Measurements from ENCODE around the gene ZNF443. TPM values are rescaled to one million over a fixed set of nuclear protein-coding genes. Genes with fewer than 3 reads are reported as not detected.
"Not testable (repeated sequence)": the region's sequence is repeated elsewhere in the genome, so short reads cannot be mapped to it uniquely, and the experiment has no call there.

The ZNF443 gene
- total RNA-seq = 7.5 TPM

DNA sequence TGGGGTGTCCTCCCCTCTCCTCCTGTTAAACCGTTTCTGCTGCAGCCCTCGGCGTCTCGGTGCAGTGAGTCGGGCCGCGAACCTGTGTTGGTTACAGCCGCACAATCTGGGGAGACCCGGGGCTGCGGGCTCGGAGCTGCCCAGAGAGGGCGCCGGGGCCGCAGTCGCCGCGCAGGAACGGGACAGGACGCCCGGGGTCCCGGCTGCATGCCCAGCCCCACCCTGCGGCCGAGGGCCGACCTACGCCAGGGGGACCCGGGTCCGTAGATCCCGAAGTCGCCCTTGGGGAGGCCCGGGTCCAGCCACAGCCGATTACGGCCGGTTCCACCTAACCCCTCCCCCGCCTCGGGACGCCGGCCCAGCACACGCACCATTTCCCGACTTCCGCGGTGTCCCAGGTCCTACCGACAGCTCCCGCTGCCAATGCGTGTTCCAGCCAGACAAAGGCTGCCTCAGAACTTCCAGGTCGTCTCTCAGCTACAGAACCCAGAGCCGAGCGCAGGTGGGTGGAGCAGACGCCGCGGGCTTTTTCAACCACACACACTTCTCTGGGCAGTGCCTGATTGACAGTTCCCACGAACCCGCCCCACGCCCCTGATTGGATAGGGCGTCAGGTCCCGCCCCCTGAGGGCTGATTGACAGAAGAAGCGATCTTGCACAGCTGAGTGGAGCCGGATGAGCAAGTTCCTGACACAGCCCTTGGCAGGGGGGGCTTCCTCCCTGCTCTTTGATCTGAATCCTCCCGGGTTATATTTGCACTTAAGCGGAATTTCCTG lies at the start of gene ZNF443:
Gene ZNF443, minus strand, starts transcription at position 481 of the 776 bp plus-strand sequence. Its CDS starts 107 bp downstream, at position 374.
- peak; percentile 97 for DNase-seq

DNA sequence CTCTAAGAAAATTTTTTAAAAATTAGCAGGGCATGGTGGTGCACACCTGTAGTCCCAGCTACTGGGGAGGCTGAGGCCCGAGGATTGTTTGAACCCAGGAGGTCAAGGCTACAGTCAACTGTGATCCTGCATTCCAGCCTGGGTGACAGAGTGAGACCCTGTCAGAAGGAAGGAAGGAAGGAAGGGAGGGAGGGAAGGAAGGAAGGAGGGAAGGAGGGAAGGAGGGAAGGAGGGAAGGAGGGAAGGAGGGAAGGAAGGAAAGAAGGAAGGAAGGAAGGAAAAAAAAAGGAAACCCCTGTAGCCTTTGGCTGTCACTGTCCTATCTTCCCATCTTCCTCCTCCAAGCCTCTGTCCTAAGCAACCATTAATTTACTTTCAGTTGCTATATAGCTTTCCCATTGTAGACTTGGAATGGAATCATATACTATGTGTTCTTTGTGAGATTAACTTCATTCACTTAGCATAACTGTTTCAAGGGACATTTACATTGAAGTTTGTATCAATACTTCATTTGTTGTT lies 45.5 kb upstream of the ZNF443 start:
- not testable (repeated sequence) for DNase-seq

DNA sequence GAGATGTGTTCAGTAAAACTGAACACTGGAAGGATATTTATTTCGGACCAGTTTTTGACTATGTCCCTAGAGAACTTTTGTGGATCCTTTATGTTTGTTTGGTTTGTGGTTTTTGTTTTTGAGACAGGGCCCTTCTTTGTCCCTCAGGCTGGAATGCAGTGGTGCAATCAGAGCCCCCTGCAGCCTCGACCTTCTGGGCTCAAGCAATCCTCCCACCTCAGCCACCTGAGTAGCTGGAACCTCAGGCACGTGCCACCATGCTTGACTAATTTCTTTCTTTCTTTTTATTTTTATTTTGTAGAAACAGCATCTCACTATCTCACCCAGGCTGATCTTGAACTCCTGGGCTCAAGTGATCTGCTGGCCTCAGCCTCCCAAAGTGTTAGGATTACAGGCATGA lies 44.8 kb upstream of the ZNF443 start:
- no peak for DNase-seq

DNA sequence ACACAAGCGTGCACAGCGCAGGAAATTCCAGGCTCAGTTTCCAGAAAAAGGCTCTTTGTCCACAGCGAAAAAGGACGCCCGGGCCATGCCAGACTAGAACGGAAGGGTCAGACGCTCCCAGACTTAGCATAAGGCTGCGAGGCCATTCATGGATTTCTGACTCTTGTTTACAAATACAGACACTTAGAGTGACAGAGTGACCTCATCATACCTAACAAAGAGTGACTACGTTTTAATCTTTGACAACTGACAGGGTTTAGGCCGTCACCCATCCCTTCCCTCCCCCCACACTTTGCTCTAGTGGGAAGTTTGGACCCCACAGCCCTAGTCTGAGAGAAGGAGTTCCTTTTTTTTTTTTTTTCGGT lies 44.2 kb upstream of the ZNF443 start:
- peak; percentile 73 for DNase-seq

DNA sequence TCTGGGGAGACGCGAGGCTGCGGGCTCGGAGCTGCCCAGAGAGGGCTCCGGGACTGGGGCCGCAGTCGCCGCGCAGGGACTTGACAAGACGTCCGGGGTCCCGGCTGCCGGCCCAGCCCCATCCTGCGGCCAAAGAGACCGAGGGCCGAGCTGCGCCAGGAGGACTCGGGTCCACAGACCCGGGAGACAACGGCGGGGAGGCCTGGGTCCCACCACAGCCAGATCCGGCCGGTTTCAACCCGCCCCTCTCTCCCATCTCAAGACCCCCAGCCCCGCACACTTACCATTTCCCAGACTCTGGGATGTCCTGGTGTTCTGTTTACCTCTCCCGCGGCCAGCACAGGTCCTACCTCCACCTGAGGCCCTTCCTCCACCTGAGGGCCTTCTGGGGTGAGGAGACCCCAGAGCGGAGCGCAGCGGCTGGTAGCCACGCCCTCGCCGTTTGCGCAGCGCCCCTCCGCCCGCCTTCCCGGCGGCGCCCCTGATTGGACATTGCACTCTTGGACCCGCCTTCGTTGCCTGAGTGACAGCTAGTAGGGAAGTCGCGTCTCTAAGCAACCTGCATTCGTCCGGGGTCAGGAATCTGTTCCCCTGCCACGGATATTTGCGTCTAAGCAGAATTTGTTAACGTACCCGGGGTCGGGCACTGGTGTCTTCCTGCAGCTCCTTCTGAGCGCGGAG lies 43.7 kb upstream of the ZNF443 start, which contains the start of gene ZNF709:
Gene ZNF709, minus strand, starts transcription at position 446 of the 681 bp plus-strand sequence. Its CDS starts 159 bp downstream, at position 287.
- peak; percentile 86 for DNase-seq

DNA sequence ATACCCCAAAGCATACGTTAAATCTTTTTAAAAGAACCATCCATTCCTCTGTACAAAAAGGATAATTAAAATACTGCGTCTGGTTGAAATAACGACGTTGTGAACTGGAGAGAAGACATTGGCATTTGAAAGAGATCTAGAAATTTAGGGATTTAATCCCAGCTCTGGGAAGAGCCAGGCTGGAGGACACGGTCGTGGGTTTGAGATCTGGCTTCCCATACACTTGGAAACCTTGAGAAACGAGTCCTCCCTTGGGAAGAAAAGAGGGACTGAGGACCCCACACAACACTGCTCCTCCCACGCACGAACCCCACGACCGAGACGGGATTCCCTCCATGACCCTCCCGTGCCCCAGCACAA lies 43.2 kb upstream of the ZNF443 start:
- no peak for DNase-seq

DNA sequence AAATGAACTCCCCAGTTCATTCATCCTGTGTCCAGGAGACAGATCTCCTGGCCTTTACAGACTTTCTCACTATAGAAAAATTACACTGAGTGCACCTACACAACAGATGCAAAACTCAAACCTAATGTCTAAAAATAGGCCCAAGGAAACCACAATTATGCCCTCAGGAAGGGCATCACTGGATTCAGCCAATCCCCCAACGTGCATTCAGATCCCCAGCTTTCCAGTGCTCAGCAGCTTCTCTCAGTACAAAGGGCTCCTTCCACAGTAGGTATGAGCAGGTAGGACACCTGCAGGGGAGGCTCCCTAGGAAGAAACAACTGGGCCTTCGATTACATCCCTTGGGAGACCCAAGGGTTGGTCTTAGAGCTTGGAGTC lies 41.7 kb upstream of the ZNF443 start:
- DNase-seq = no peak

DNA sequence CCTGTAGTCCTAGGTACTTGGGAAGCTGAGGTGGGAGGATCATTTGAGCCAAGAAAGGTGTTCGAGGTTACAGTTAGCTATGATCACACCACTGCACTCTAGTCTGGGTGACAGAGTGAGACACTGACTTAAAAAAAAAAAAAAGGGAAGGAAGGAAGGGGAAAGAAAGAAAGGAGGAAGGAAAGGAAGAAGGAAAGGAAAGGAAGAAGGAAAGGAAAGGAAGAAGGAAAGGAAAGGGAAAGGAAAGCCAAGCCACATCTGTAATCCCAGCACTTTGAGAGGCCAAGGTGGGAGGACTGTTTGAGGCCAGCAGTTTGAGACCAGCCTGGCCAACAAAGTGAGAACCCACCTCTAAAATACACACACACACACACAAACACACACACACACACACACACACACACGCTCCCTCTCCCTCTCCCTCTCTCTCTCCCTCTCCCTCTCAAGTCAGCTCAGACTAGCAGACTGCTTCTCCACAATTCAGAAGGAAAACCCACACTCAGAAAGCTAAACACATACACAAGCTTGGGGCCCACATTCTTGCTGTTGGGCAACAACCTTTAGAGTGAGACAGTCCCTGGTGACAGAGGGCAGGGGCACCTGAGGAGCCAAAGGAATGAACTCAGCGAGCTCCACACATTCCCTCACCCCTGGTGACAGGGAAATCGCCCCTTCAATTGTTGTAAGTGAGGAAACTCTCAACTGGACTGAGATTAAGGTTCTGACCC lies 41.1 kb upstream of the ZNF443 start:
- no peak for DNase-seq

DNA sequence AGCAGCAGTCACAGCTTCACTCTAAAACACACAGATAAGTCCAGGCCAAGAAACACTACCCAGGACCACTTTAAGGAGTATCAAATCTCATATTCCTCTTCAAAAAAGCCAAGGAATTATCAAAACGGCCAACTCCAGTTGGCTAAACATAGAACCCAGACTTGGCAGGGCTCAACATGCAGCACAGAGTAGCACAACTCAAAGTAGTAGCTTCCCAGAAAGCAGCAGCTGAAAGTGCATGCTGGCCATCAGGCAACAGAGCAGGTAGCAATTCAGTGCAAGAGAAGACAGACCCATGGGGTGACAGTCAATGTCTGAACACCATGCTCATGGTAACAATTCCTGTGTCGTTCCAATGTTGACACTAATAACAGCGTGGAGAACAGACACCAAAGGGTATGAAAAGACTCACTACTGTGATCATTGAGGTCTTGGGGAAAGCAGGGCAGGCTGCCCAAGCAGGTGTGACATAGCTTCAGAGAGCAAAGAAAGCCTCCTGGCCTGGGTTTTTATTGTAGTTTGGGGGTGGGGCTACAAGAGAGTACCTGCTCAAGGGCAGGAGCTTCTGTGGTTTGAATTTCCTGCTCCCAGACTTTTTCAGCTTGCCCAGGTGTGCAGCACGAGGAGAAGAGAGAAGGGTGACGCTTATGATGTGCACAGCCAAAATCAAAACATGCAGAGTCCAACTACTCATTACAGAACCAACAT lies 37.6 kb upstream of the ZNF443 start:
- no peak for DNase-seq

DNA sequence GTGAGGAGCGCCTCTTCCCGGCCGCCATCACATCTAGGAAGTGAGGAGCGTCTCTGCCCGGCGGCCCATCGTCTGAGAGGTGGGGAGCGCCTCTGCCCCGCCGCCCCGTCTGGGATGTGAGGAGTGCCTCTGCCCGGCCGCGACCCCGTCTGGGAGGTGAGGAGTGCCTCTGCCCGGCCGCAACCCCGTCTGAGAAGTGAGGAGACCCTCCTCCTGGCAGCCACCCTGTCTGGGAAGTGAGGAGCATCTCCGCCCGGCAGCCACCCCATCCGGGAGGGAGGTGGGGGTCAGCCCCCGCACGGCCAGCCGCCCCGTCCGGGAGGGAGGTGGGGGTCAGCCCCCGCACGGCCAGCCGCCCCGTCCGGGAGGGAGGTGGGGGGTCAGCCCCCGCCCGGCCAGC lies 26.8 kb upstream of the ZNF443 start:
- not testable (repeated sequence) for DNase-seq

DNA sequence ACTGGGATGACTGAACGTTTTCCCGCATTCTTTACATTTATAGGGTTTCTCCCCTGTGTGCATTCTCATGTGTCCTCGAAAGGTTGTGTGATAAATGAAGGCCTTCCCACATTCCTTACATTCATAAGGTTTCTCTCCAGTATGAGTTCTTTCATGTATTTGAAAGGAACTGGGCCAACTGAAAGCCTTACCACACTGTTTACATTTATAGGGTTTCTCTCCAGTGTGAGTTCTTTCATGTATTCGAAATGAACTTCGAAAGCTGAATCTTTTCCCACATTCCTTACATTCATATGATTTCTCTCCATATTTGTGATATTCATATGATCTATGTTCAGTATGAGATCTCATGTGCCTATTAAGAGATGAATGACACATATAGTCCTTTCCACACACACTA lies 24.4 kb upstream of the ZNF443 start:
- no peak for DNase-seq

DNA sequence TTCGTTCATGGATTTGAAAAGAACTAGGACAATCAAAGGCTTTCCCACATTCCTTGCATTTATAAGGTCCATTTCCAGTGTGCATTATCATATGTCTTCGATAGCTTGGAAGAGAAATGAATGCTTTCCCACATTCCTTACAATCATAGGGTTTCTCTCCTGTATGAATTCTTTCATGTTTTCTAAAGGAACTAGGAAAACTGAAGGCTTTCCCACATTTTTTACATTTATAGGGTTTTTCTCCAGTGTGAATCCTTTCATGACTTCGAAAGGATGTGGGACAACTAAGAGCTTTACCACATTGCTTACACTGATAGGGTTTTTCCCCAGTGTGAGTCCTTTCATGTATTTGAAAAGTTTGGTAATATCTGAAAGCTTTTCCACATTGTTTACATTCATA lies 23.9 kb upstream of the ZNF443 start:
- DNase-seq = no peak

DNA sequence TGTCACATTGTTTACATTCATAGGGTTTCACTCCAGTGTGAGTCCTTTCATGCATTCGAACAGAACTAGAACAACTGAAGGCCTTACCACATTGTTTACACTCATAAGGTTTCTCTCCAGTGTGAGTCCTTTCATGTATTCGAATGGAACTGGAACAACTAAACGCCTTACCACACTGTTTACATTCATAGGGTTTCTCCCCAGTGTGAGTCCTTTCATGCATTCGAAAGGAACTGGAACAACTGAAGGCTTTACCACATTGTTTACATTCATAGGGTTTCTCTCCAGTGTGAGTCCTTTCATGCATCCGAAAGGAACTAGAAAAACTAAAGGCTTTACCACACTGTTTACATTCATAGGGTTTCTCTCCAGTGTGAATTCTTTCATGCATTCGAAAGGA lies 23.3 kb upstream of the ZNF443 start:
- not testable (repeated sequence) for DNase-seq

DNA sequence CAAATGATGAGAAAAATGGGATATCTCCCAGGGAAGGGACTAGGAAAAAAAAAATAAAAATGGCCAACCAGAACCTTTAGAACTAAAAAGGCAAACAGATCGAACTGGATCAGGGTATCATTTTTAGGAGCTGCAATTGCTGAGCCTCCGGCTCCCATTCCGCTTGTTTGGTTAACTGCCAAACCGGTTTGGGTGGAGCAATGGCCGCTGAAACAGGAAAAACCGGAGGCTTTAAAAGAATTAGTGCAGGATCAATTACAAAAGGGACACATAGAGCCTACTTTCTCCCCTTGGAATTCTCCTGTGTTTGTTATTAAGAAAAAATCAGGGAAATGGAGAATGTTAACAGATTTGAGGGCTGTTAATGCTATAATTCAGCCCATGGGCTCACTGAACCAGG lies 12.7 kb upstream of the ZNF443 start:
- DNase-seq = no peak

DNA sequence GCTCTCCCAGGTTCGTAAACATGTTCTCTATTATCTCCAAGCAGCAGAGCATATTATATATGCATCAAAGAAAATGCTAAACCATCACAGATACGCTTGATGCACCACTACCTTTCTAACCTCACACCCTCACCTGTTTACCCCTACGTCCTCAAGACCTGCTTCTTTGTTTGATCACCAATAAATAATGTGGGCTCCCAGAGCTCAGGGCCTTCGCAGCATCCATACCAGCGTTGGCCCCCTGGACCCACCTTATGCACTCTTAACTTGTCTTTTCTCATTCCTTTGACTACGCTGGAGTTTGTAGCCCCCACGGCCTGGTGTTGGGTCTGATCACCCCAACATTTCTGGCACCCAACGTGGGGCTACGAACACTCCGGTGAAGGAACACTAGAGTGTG lies 10.0 kb upstream of the ZNF443 start:
- DNase-seq = no peak

DNA sequence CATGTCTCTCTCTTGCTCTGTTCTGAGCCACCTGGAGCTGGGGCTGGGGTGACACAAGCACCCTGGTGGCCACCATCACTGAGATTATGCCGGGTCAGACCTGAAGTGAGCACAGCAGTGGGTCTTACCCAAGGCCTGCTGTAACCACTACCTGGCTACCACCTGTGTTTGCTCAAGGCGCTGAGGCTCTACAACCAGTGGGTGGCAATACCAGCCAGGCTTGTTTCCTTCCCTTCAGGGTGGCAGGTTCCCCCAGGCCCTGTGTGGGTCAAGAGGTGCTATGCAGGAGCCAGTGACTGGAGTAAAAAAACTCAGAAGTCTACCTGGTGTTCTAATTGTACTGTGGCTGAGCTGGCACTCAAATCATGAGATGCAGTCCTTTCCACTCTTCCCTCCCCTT lies 8.0 kb upstream of the ZNF443 start:
- no peak for DNase-seq

DNA sequence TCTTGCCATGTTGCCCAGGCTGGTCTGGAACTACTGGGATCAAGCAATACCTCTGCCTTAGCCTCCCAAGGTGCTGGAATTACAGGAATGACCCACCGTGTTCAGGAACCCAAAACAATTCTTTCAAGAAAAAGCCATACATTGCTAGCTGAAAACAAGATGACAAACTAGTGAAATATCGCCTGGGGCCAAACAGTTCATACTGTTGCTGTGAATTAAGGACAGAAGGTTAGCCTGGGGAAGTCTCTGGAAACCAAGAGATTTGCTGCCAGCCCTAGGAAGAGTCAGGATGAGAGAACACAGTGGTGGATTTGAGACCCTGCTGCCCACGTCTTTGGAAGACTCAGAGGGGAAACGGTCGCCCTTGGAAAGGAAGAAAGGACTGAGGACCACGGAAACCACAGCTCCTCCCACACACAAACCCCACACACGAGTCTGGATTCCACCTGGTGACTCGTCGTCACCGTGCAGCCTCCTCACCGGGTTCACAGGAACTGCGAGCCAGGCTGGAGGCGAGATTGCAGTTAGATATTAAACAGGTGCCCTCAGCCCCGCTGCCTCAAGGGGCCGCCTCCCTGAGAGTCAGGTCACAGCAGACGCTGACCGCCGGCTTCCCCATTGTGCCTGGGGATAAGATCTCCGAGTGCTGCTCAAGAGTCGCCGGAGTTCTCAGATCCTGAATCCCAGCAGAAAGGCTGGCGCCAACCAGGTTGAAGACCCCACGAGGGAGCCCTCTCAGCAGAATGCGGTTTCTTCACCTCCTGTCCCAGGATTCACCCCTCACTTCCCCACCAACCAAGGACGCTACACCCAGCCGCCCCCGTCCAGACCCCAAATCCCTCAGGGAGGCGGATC lies 908 bp downstream of the ZNF443 start:
- not testable (repeated sequence) for DNase-seq

DNA sequence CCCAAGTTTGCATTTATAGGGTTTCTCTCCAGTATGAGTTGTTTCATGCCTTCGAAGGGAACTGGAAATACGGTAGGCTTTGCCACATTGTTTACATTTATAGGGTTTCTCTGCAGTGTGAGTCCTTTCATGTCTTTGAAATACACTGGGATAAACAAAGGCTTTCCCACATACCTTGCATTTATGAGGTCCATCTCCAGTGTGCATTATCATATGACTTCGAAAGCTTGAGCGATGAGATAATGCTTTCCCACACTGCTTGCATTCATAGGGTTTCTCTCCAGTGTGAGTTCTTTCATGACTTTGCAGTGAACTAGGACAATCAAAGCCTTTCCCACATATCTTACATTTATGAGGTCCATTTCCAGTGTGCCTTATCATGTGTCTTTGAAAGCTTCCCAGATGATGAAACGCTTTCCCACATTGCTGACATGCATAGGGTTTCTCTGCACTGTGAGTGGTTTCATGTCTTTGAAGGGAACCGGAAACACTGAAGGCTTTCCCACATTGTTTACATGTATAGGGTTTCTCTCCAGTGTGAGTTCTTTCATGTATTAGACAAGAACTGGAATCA lies 10.0 kb downstream of the ZNF443 start:
- not testable (repeated sequence) for DNase-seq

DNA sequence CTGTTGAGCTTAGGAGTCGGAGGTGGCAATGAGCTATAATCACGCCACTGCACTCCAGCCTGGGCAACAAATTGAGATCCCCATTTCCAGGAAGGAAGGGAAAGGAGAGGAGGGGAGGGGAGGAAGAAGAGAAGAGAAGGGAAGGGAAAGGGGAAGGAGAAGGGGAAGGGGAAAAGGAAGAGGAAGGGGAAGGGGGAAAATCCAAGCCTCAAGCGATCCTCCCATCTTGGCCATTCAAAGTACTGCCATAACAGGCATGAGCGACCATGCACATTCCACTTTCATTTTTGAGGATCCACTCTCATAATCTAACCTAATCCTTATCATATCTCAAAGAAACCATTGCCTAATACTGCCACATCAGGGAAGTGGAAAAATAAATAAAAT lies 14.9 kb downstream of the ZNF443 start:
- no peak for DNase-seq

DNA sequence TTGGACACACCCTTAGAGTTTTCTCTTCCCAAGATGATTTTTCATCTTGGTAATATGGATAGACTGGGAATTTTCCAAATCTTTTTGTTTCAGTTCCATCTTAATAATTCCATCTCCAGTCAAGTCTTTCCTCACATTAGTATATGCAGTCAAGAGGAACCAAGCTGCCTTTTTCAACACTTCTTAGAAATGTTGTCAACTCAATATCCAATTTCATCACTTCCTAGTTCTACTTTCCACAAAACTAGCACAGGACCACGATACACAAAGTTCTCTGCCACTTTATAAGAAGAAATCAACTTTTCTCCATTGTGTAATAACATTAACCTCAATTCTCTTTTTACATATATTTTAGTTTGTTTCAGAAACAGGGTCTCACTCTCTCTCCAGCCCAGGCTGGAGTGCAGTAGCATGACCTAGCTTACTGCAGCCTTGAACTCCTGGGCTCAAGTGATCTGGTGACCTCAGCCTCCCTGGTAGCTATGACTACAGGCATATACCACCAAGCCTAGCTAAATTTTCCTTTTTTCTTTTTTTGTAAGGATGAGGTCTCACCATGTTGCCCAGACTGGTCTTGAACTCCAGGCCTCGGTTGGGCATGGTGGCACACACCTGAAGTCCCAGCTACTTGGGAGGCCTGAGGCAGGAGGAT lies 15.5 kb downstream of the ZNF443 start:
- DNase-seq = no peak
